Neuronal stem cell (in vitro differentiated cells): Measurements from ENCODE around the gene AGK.
A peak's percentile ranks its signal among the peaks of the same experiment; 100 is the strongest.

Source experiments
- DNase-seq: peaks from one replicate; pipeline ENCODE4 v3.0.0-alpha.2; 2013; ENCODE audit warnings: low spot score
- H2AFZ ChIP-seq: one replicate; pipeline ENCODE4 v1.6.1; 2013; ENCODE audit warnings: mild to moderate bottlenecking, low read length, inconsistent platforms
- H2AK5ac ChIP-seq: 2 replicates; pipeline ENCODE4 v1.6.1; 2013; ENCODE audit warnings: low read depth, mild to moderate bottlenecking, inconsistent platforms, low read length, moderate library complexity, mixed read lengths
- H2BK120ac ChIP-seq: 2 replicates; pipeline ENCODE4 v1.6.1; 2013; ENCODE audit warnings: low read depth, mild to moderate bottlenecking, inconsistent platforms, low read length, moderate library complexity, mixed read lengths
- H2BK12ac ChIP-seq: one replicate; pipeline ENCODE4 v1.6.1; 2013; ENCODE audit warnings: low read length, inconsistent platforms
- H2BK15ac ChIP-seq: 2 replicates; pipeline ENCODE4 v1.6.1; 2013; ENCODE audit warnings: mild to moderate bottlenecking, low read length, inconsistent platforms, mixed read lengths
- H2BK5ac ChIP-seq: one replicate; pipeline ENCODE4 v1.6.1; 2013; ENCODE audit warnings: inconsistent platforms, mild to moderate bottlenecking, low read length, moderate library complexity
- H3K14ac ChIP-seq: one replicate; pipeline ENCODE4 v1.6.1; 2013; ENCODE audit warnings: low read length, inconsistent platforms
- H3K18ac ChIP-seq: 2 replicates; pipeline ENCODE4 v1.6.1; 2013; ENCODE audit warnings: low read length, inconsistent platforms
- H3K23ac ChIP-seq: 2 replicates; pipeline ENCODE4 v1.6.1; 2013; ENCODE audit warnings: low read depth, mild to moderate bottlenecking, mixed read lengths, low read length, inconsistent platforms; ENCODE audit not compliant: poor library complexity
- H3K27ac ChIP-seq: replicated peaks from 3 replicates; pipeline ENCODE4 v1.5.1; 2013; ENCODE audit warnings: low read length, inconsistent platforms
- H3K27me3 ChIP-seq, 3 experiments: 2 replicates each; pipeline ENCODE4 v1.6.1; 2013; ENCODE audit warnings: low read length in 3 of 3, mild to moderate bottlenecking in 2 of 3, inconsistent platforms in 1 of 3, low read depth in 1 of 3, mixed read lengths in 1 of 3, moderate library complexity in 1 of 3; ENCODE audit not compliant: control insufficient read depth in 3 of 3, insufficient read depth in 3 of 3
- H3K36me3 ChIP-seq, 2 donors: replicated peaks in 1 of 2; 2 replicates each; pipeline ENCODE4 v1.6.1; 2013; ENCODE audit warnings: low read length in 2 of 2; ENCODE audit not compliant: control insufficient read depth in 2 of 2, insufficient read depth in 2 of 2
- H3K4ac ChIP-seq: 2 replicates; pipeline ENCODE4 v1.6.1; 2013; ENCODE audit warnings: inconsistent platforms, mild to moderate bottlenecking, low read length, moderate library complexity
- H3K4me1 ChIP-seq, 2 donors: 1 replicate in 1 of 2; 2 replicates in 1 of 2; pipeline ENCODE4 v1.6.1; 2013; ENCODE audit warnings: low read length in 2 of 2, low read depth in 1 of 2; ENCODE audit not compliant: control insufficient read depth in 2 of 2, insufficient read depth in 1 of 2
- H3K4me2 ChIP-seq: one replicate; pipeline ENCODE4 v1.6.1; 2013; ENCODE audit warnings: mild to moderate bottlenecking, low read length, inconsistent platforms; ENCODE audit not compliant: insufficient read depth, poor library complexity, severe bottlenecking
- H3K4me3 ChIP-seq, 2 donors: 2 replicates each; pipeline ENCODE4 v1.5.1; 2013; ENCODE audit warnings: low read length in 2 of 2, mild to moderate bottlenecking in 2 of 2, inconsistent platforms in 1 of 2, moderate library complexity in 1 of 2
- H3K79me1 ChIP-seq: one replicate; pipeline ENCODE4 v1.6.1; 2013; ENCODE audit warnings: low read depth, mild to moderate bottlenecking, inconsistent platforms, low read length, moderate library complexity
- H3K9ac ChIP-seq: one replicate; pipeline ENCODE4 v1.6.1; 2013; ENCODE audit warnings: mild to moderate bottlenecking, low read depth, low read length, inconsistent platforms; ENCODE audit not compliant: poor library complexity
- H3K9me3 ChIP-seq, 2 donors: replicated peaks in 1 of 2; 2 replicates each; pipeline versions ENCODE3 to v1.6.1; 2013; ENCODE audit warnings: low read length in 2 of 2, mild to moderate bottlenecking in 2 of 2, inconsistent platforms in 1 of 2, low read depth in 1 of 2, mixed read lengths in 1 of 2, moderate library complexity in 1 of 2; ENCODE audit not compliant: control insufficient read depth in 2 of 2, insufficient read depth in 1 of 2
- H4K8ac ChIP-seq: one replicate; pipeline ENCODE4 v1.6.1; 2013; ENCODE audit warnings: low read depth, mild to moderate bottlenecking, inconsistent platforms, low read length, moderate library complexity
- H4K91ac ChIP-seq: one replicate; pipeline ENCODE4 v1.6.1; 2013; ENCODE audit warnings: low read length, low read depth, mild to moderate bottlenecking, inconsistent platforms; ENCODE audit not compliant: poor library complexity
- WGBS, 2 donors: extraction: QIAGEN DNeasy Blood & Tissue Kit; methylation state at CpG; one replicate each; pipeline ENCODE4 v1.1.7; 2013; ENCODE audit warnings: missing lambda C conversion rate in 2 of 2, mixed read lengths in 1 of 2; ENCODE audit not compliant: insufficient read length in 2 of 2, insufficient replicate concordance in 1 of 2; ENCODE audit errors: extremely low coverage in 2 of 2; 5-methylcytosine and 5-hydroxymethylcytosine counted together

AGK gene

DNA sequence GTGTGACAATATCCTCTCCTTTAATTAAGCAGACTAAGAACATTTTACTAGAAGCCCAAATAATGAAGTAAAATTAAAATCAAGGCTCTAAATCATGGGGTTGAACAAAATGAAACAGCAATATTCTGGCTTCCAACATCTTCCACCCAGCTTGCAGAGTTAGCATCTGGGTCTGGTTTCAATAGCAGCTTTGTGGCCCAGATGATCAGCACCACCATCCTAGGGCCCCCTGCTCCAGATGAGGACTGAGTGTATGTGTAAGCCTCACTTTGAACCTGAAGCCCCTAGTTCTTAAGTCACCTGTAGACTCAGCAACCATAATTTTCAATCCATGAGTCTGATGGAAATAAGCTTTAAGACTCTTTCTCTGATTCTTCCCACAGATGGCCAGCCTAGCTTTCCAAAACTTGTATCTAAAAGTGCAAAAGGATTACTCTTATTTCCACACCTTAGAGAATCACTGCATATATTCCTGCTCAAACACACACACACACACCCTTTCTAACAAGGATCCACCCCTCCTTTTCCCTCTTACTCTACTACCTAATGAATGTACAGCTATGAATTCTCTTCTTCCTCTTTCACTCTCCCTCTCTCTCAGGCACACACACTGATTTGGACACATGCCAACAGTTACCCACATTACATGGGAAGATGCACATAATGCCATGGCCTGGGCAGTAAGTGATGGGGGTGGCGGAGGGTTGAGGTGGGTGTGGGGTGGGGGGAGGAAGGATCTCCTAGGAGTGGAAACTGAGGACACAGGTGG is 147.2 kb downstream of the AGK start:
- H3K23ac ChIP-seq: no peak overlapping the region
- H3K27me3 ChIP-seq: peaks cover 0 to 14% (median 6%) of the 10 kb centered on the region in 3 experiments
- no CpG with 5 or more reads among the region's 1 CpG for WGBS, 2 donors
- no peak overlapping the region for H3K4me2 ChIP-seq
- no peak for DNase-seq
- H3K9ac ChIP-seq: no peak overlapping the region
- H4K91ac ChIP-seq: no peak overlapping the region
- no peak overlapping the region for H3K27ac ChIP-seq
- H3K4me3 ChIP-seq: no peak overlapping the region
- H3K14ac ChIP-seq: no peak overlapping the region
- no peak overlapping the region for H2BK15ac ChIP-seq
- H3K36me3 ChIP-seq: no peaks in the 10 kb centered on the region
- no peak overlapping the region for H2BK120ac ChIP-seq
- H2BK12ac ChIP-seq: no peak overlapping the region
- no peaks in the 10 kb centered on the region for H3K9me3 ChIP-seq
- H3K4me1 ChIP-seq: peaks cover 10 to 11% of the 10 kb centered on the region in 2 donors
- H3K18ac ChIP-seq: no peak overlapping the region
- H2AFZ ChIP-seq: no peak overlapping the region
- H2BK5ac ChIP-seq: no peak overlapping the region
- H4K8ac ChIP-seq: no peak overlapping the region
- H2AK5ac ChIP-seq: no peak overlapping the region
- no peak overlapping the region for H3K4ac ChIP-seq
- H3K79me1 ChIP-seq: no peaks in the 10 kb centered on the region

DNA sequence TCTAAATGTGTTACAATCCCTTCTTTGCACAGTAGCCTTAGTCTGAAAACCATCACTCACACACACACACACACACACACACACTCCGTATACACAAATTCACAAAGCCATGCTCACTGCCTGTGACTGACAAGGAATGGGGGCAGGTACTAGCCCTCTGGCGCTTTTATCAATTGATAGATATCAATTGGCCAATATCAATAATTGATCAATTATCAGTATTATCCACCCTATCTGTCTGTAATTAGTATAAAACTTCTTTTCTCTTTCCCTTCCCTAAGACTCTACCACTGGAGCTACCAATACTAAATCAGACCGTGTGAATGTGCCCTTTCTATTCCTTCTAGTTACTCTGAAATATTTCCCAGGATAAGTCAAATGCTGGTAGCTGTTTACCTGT is 148.7 kb downstream of the AGK start:
- Histone ChIP-seq H2BK12ac (no peak overlapping the region), H2BK120ac (no peak overlapping the region), H2BK5ac (no peak overlapping the region), H3K36me3 (no peaks in the 10 kb centered on the region), H3K4me2 (no peak overlapping the region), H3K4me3 (no peak overlapping the region), H3K79me1 (no peaks in the 10 kb centered on the region), H2AK5ac (no peak overlapping the region), H4K91ac (no peak overlapping the region), H3K18ac (no peak overlapping the region), H3K23ac (no peak overlapping the region), H3K9ac (no peak overlapping the region), H3K27ac (no peak overlapping the region), H2BK15ac (no peak overlapping the region), H3K4me1 (peaks cover 11 to 14% of the 10 kb centered on the region in 2 donors), H3K27me3 (peaks cover 0 to 15% (median 8%) of the 10 kb centered on the region in 3 experiments), H4K8ac (no peak overlapping the region), H3K4ac (no peak overlapping the region), H3K9me3 (no peaks in the 10 kb centered on the region), H2AFZ (no peak overlapping the region), H3K14ac (no peak overlapping the region)
- DNase-seq: no peak
- no CpG with 5 or more reads among the region's 3 CpGs for WGBS, 2 donors

GRCh38 chr7:141700296-141700847 is 149.2 kb downstream of the AGK start:
- H3K18ac ChIP-seq: no peak overlapping the region
- no peak overlapping the region for H4K91ac ChIP-seq
- H3K4me3 ChIP-seq: peak overlapping the region in 1 of 2 donors; percentile 60
- no peak overlapping the region for H3K4me2 ChIP-seq
- no peaks in the 10 kb centered on the region for H3K79me1 ChIP-seq
- H3K9ac ChIP-seq: no peak overlapping the region
- peaks cover 0 to 15% (median 8%) of the 10 kb centered on the region in 3 experiments for H3K27me3 ChIP-seq
- H2AFZ ChIP-seq: no peak overlapping the region
- no peak overlapping the region for H3K14ac ChIP-seq
- no peaks in the 10 kb centered on the region for H3K36me3 ChIP-seq
- no peak overlapping the region for H2BK12ac ChIP-seq
- no peaks in the 10 kb centered on the region for H3K9me3 ChIP-seq
- H3K4me1 ChIP-seq: peaks cover 11 to 14% of the 10 kb centered on the region in 2 donors
- DNase-seq: no peak
- no peak overlapping the region for H2BK5ac ChIP-seq
- no CpG with 5 or more reads among the region's 5 CpGs for WGBS, 2 donors
- no peak overlapping the region for H3K4ac ChIP-seq
- H3K27ac ChIP-seq: no peak overlapping the region
- H2BK120ac ChIP-seq: no peak overlapping the region
- H2AK5ac ChIP-seq: no peak overlapping the region
- H4K8ac ChIP-seq: no peak overlapping the region
- no peak overlapping the region for H2BK15ac ChIP-seq
- H3K23ac ChIP-seq: no peak overlapping the region

DNA sequence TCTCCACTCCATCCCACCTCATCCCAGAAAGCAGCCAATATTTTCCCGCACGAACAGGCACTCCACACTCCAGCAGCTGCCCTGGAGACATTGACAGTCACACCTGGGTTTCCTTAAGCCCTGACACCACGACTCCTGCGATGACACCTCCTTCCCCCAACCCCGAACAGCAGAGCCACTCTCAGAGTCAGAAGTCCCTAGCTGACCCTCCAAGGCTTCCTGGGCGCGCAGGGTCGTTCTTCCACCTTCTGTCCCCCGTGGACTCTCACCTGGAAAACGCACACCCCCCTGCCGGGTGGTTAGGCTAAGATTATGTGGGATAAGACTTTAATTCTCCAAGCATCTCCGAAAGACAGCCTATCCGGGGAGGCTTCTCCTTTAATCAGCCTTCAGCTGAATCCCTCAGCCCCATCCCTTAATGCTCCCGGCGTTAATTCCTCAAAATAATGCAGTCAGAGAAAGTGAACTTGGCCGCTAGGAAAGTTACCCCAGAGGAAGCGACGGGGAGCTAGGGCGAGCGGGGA is 149.7 kb downstream of the AGK start:
- Histone ChIP-seq H3K23ac (no peak overlapping the region), H4K91ac (no peak overlapping the region), H2AFZ (peak overlapping the region; percentile 48), H3K27me3 (peaks cover 0 to 15% (median 8%) of the 10 kb centered on the region in 3 experiments), H2AK5ac (no peak overlapping the region), H3K36me3 (no peaks in the 10 kb centered on the region), H3K4me2 (peak overlapping the region; percentile 37), H2BK12ac (no peak overlapping the region), H4K8ac (no peak overlapping the region), H3K4me1 (peaks cover 11 to 12% of the 10 kb centered on the region in 2 donors), H3K4me3 (peak overlapping the region; percentile 60 to 72), H3K9ac (no peak overlapping the region), H3K79me1 (no peaks in the 10 kb centered on the region), H3K4ac (no peak overlapping the region), H3K27ac (no peak overlapping the region), H2BK120ac (no peak overlapping the region), H3K9me3 (no peaks in the 10 kb centered on the region), H2BK5ac (no peak overlapping the region), H2BK15ac (no peak overlapping the region), H3K18ac (no peak overlapping the region), H3K14ac (no peak overlapping the region)
- WGBS, 2 donors: no CpG with 5 or more reads among the region's 20 CpGs
- DNase-seq: no peak
